ENCODE data around the gene GRK5. TPM values are rescaled to one million over a fixed set of nuclear protein-coding genes. Genes with fewer than 3 reads are reported as not detected.
A peak's percentile ranks its signal among the peaks of the same experiment; 100 is the strongest.

Gene GRK5
- total RNA-seq, 1 experiment from 2014 or later = 0.82 TPM

- H3K36me3 Mint-ChIP-seq (ENCODE audit: insufficient read depth, unreplicated experiment) = peaks cover 5% of the 10 kb centered on the region
- no peak for TF ChIP-seq CTCF (IDR thresholded peaks at IDR 0.05; ENCODE audit: unreplicated experiment)
- no peaks in the 10 kb centered on the region for H3K9me3 Mint-ChIP-seq (ENCODE audit: unreplicated experiment)
- no peak overlapping the region for H3K27ac Mint-ChIP-seq (ENCODE audit: low read depth, unreplicated experiment)
- ChIA-PET POLR2A (interaction anchor here (0.6 to 0.7 kb wide), 2 partner anchors 14 to 663 kb away, joined by 3 read pairs; no protein-coding TSS in a partner anchor), CTCF (interaction anchor here (0.6 to 1.8 kb wide), 15 partner anchors 9 to 1736 kb away, joined by 3 to 8 read pairs (median 3); no protein-coding TSS in a partner anchor)
- no TSS peak for BruUV-seq (replicated peaks)
- H3K4me1 Mint-ChIP-seq (ENCODE audit: insufficient read depth, unreplicated experiment) = peaks cover 11% of the 10 kb centered on the region
- DNase-seq (ENCODE audit: unreplicated experiment) = no peak
- H3K27me3 Mint-ChIP-seq (ENCODE audit: insufficient read depth, unreplicated experiment) = no peaks in the 10 kb centered on the region
- intact Hi-C loops (cut with micrococcal nuclease) = loop anchor here (2.0 to 10.0 kb wide), 4 partner anchors 44 to 386 kb away; partner anchors contain the start of genes RGS10 and TIAL1
- H3K4me3 Mint-ChIP-seq (ENCODE audit: unreplicated experiment) = peak overlapping the region; percentile 72
Measured at GRCh38 chr10:119208553-119208940, 1.2 kb downstream of the GRK5 start.

- DNase-seq (ENCODE audit: unreplicated experiment) = peak; percentile 54
- TF ChIP-seq CTCF (IDR thresholded peaks at IDR 0.05; ENCODE audit: unreplicated experiment) = peak; percentile 63
- ChIA-PET CTCF (interaction anchor here (0.6 to 1.8 kb wide), 19 partner anchors 10 to 1736 kb away, joined by 3 to 8 read pairs (median 3); no protein-coding TSS in a partner anchor), POLR2A (interaction anchor here (0.7 to 1.3 kb wide), 4 partner anchors 15 to 130 kb away, joined by 3 to 4 read pairs (median 3); no protein-coding TSS in a partner anchor)
- no TSS peak for BruUV-seq (replicated peaks)
- Mint-ChIP-seq H3K36me3 (ENCODE audit: insufficient read depth, unreplicated experiment) (peaks cover 5% of the 10 kb centered on the region), H3K4me1 (ENCODE audit: insufficient read depth, unreplicated experiment) (peaks cover 11% of the 10 kb centered on the region), H3K27me3 (ENCODE audit: insufficient read depth, unreplicated experiment) (no peaks in the 10 kb centered on the region), H3K9me3 (ENCODE audit: unreplicated experiment) (no peaks in the 10 kb centered on the region), H3K27ac (ENCODE audit: low read depth, unreplicated experiment) (no peak overlapping the region), H3K4me3 (ENCODE audit: unreplicated experiment) (no peak overlapping the region)
- intact Hi-C loops (cut with micrococcal nuclease) = loop anchor here (2.0 to 10.0 kb wide), 4 partner anchors 43 to 386 kb away; partner anchors contain the start of genes RGS10 and TIAL1
Measured at GRCh38 chr10:119209035-119209735, 1.8 kb downstream of the GRK5 start.

- no peak for TF ChIP-seq CTCF (IDR thresholded peaks at IDR 0.05; ENCODE audit: unreplicated experiment)
- H3K4me1 Mint-ChIP-seq (ENCODE audit: insufficient read depth, unreplicated experiment) = peaks cover 11% of the 10 kb centered on the region
- no peaks in the 10 kb centered on the region for H3K9me3 Mint-ChIP-seq (ENCODE audit: unreplicated experiment)
- DNase-seq (ENCODE audit: unreplicated experiment) = no peak
- H3K27ac Mint-ChIP-seq (ENCODE audit: low read depth, unreplicated experiment) = no peak overlapping the region
- peaks cover 5% of the 10 kb centered on the region for H3K36me3 Mint-ChIP-seq (ENCODE audit: insufficient read depth, unreplicated experiment)
- H3K27me3 Mint-ChIP-seq (ENCODE audit: insufficient read depth, unreplicated experiment) = no peaks in the 10 kb centered on the region
- intact Hi-C loops (cut with micrococcal nuclease) = loop anchor here (2.0 to 10.0 kb wide), 4 partner anchors 42 to 385 kb away; partner anchors contain the start of genes RGS10 and TIAL1
- H3K4me3 Mint-ChIP-seq (ENCODE audit: unreplicated experiment) = no peak overlapping the region
- ChIA-PET CTCF (interaction anchor here (0.6 to 1.8 kb wide), 18 partner anchors 9 to 236 kb away, joined by 3 to 8 read pairs (median 4); no protein-coding TSS in a partner anchor), POLR2A (interaction anchor here (0.7 to 1.3 kb wide), 4 partner anchors 44 to 795 kb away, joined by 3 to 4 read pairs (median 3); no protein-coding TSS in a partner anchor)
- BruUV-seq (replicated peaks) = no TSS peak
Measured at GRCh38 chr10:119209736-119210355, 2.5 kb downstream of the GRK5 start.

- BruUV-seq (replicated peaks) = no TSS peak
- CTCF ChIA-PET = interaction anchor here (0.6 to 1.4 kb wide), 8 partner anchors 8 to 235 kb away, joined by 3 to 6 read pairs (median 4); no protein-coding TSS in a partner anchor
- Mint-ChIP-seq H3K27ac (ENCODE audit: low read depth, unreplicated experiment) (no peak overlapping the region), H3K36me3 (ENCODE audit: insufficient read depth, unreplicated experiment) (peaks cover 5% of the 10 kb centered on the region), H3K4me3 (ENCODE audit: unreplicated experiment) (no peak overlapping the region), H3K4me1 (ENCODE audit: insufficient read depth, unreplicated experiment) (peaks cover 11% of the 10 kb centered on the region), H3K9me3 (ENCODE audit: unreplicated experiment) (no peaks in the 10 kb centered on the region), H3K27me3 (ENCODE audit: insufficient read depth, unreplicated experiment) (no peaks in the 10 kb centered on the region)
- intact Hi-C loops (cut with micrococcal nuclease) = no loop called here
- no peak for DNase-seq (ENCODE audit: unreplicated experiment)
- no peak for TF ChIP-seq CTCF (IDR thresholded peaks at IDR 0.05; ENCODE audit: unreplicated experiment)
- POLR2A ChIA-PET = interaction anchor here (1.2 kb wide), 1 partner anchor 43 kb away, joined by 4 read pairs; no protein-coding TSS in a partner anchor
Measured at GRCh38 chr10:119210633-119211032, 3.3 kb downstream of the GRK5 start.
